ENCODE measurements around the gene ARHGAP22.

GRCh38 chr10:48453451-48454301 is 151.2 kb downstream of the ARHGAP22 start:
- TF ChIP-seq POLR2A (IDR thresholded peaks at IDR 0.05): no peak
- TF ChIP-seq, protein P1, sequence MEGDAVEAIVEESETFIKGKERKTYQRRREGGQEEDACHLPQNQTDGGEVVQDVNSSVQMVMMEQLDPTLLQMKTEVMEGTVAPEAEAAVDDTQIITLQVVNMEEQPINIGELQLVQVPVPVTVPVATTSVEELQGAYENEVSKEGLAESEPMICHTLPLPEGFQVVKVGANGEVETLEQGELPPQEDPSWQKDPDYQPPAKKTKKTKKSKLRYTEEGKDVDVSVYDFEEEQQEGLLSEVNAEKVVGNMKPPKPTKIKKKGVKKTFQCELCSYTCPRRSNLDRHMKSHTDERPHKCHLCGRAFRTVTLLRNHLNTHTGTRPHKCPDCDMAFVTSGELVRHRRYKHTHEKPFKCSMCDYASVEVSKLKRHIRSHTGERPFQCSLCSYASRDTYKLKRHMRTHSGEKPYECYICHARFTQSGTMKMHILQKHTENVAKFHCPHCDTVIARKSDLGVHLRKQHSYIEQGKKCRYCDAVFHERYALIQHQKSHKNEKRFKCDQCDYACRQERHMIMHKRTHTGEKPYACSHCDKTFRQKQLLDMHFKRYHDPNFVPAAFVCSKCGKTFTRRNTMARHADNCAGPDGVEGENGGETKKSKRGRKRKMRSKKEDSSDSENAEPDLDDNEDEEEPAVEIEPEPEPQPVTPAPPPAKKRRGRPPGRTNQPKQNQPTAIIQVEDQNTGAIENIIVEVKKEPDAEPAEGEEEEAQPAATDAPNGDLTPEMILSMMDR (IDR thresholded peaks at IDR 0.05): no peak

All from heart left ventricle (tissue), 13 donors.